Adrenal gland (tissue), 5 donors: ENCODE data around the gene CREB5.

Source experiments
- CTCF ChIP-seq, 6 experiments: fragments of 450-650 bp in 4 of 6; fragments of 200-600 bp in 2 of 6; sonication (generic) in 1 of 6; IDR thresholded peaks; 1 replicate in 5 of 6; 2 replicates in 1 of 6; pipeline versions ENCODE4 v1.5.1 to v1.8.0; 2016 to 2021; ENCODE audit warnings: antibody characterized with exemption in 6 of 6, mild to moderate bottlenecking in 2 of 6, moderate library complexity in 1 of 6
- POLR2A ChIP-seq, 2 donors: fragments of 450-650 bp; IDR thresholded peaks; one replicate each; pipeline ENCODE4 v1.6.1; 2017; ENCODE audit warnings: antibody characterized with exemption in 2 of 2, mild to moderate bottlenecking in 2 of 2, moderate library complexity in 1 of 2
- donor health status: DM: no; HTN: no; CAD: no.

DNA sequence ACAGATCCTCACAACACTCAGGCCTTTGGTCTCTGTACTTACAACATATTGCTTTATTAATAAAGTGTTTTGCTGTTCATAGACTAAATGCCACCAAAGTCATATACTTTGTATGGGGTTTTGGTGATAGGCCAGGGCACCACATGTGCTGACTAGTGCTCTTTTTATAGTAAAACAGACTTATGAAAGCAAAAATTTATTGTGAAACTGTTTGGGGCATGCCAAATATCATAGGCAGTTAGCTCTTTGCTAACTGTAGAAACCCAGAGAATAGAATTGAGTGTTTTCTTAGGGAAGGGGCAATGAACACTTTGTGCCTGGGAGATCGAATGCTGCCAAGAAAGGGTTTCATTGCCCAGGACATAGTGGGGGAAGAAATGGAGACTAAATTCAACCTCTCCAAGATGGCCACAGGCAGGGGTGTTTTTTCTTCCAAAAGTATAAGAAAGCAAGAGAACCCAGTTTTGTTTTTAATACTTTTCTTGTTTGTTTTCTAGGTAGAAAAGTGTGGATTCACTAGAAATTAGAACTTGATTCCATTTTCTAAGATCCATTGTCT, 403.1 kb downstream of the CREB5 start:
- TF ChIP-seq CTCF (IDR thresholded peaks at IDR 0.05): no peak
- TF ChIP-seq POLR2A (IDR thresholded peaks at IDR 0.05): no peak
